Ovary (tissue), 3 donors: ENCODE measurements around the gene HPF1.

Source experiments
- CTCF ChIP-seq, 3 donors: fragments of 450-650 bp in 2 of 3; fragments of 200-600 bp in 1 of 3; IDR thresholded peaks; one replicate each; pipeline versions ENCODE4 v1.5.1 to v1.8.0; 2016 to 2022; ENCODE audit warnings: antibody characterized with exemption in 3 of 3, mild to moderate bottlenecking in 1 of 3
- POLR2A ChIP-seq: fragments of 450-650 bp; IDR thresholded peaks from one replicate; pipeline ENCODE4 v1.6.1; 2017; ENCODE audit warnings: antibody characterized with exemption, mild to moderate bottlenecking, moderate library complexity
- donor health status: DM: no; HTN: no; CAD: no.

GRCh38 chr4:169724260-169724659 is 33.5 kb downstream of the HPF1 start:
- TF ChIP-seq CTCF (IDR thresholded peaks at IDR 0.05) (no peak), POLR2A (no peak)
